Stimulated activated CD8-positive, alpha-beta memory T cell treated with anti-CD3 and anti-CD28 coated beads, Interleukin-2, amount 100 ng/mL, for 1 hour (primary cell): ENCODE measurements around the gene KLF15.

Source experiments
- DNase-seq, 2 donors: peaks; one replicate each; pipeline ENCODE4 v3.0.0-alpha.2; 2020; ENCODE audit warnings: low read depth in 2 of 2

The KLF15 gene

DNA sequence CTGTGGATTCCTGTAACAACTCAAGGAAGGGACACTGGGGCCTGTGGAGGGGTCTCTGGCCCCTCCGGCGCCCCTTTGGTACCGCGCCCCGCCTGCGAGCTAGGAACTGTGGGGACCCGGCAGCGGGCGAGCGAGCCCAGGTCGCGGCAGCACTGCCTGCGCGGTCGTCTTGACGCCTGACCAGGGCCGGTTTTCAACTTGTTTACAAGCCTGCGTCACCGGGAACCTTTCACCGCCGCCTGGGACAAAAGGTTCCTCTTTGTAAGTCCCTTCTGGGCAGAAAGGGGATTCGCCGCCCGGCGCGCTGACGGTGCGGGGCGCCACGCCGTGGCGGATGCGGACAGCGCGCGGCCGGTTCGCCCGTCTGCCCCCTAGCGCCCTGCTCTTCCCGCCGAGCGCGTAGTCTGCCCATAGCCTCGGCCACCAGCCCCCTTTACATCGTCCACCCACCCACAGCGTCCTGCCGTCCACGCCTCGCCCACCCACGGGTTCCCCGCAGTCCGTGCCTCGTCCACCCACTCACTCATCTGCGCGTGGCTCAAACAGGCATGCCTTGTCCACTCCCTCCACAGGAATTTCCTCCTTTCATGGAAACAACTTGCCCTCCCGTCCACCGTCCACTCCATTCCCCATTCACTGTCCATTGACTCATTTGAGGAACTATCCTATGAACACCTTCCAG lies 32.0 kb upstream of the KLF15 start:
- DNase-seq, result no peak

DNA sequence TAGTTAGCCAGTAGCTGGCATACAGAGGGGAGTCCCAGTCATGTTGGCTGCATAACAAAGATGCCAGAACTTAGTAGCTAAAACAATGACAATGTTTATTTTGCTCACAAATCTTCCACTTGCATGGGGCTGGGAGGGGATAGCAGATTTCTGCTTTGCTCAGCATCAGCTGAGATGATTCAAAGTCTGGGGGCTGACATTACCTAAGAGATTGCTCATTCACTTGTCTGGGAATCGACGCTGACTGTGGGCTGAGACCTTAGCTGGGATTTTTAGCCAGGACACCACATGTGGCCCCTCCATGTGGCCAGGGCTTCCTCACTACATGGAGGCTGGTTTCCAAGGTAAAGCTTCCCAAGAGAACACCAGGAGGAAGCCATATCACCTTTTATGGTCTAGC lies 24.8 kb upstream of the KLF15 start:
- no peak for DNase-seq

DNA sequence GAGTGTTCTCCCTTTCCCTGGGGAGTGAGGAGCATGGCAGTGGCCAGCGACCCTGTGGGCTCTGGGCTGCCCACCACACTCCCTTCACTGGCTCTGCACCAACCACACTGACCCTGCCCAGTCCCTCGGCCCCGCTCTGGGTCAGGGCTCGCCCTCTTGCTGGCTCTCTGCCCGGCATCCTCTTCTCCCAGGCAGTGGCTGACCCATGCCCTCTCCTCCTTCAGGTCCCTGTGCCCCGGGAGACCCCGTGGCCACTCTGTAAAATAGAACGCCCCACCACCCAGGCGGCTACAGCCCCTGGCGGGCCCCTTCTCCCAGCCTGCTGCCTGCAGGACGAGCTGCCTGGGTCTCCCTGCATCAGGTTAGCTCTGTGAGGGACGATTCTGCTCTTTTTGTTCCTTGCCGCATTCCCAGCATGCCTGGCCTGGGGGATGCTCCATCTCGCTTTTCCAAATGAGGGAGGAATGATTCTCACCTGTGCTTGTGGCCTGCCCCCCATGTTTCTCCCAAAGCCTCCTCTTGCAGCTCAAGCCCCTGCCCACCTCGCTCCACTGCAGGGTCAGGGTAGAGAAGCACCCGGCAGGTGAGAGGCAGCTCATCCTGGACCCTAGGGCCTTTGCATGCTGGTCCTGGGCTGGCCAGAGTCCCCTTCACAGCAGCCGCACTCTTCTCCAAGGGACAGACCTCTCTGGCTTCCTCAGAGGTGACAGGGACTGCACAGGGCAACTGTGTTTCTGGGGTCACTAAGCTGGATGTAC lies 23.0 kb upstream of the KLF15 start:
- DNase-seq, result no peak

DNA sequence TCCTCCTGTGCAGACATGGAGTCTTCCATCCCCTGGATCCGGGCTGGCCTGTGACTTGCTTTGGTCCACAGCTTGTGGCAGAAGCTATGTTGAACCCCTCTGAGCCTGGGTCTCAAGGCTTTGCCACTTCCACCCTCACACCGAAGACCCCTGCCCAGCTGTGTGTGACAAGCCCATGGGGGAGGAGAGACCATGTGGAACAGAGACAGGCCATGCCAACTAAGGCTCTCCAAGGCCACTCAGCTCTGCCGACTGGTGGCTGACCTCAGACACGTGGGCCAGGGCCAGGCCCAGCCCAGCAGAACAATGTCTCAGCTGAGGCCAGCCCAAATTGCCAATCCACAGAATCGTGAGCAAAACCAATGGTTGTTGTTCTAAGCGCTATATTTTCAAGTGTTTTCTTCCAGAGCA lies 21.1 kb upstream of the KLF15 start:
- no peak for DNase-seq

DNA sequence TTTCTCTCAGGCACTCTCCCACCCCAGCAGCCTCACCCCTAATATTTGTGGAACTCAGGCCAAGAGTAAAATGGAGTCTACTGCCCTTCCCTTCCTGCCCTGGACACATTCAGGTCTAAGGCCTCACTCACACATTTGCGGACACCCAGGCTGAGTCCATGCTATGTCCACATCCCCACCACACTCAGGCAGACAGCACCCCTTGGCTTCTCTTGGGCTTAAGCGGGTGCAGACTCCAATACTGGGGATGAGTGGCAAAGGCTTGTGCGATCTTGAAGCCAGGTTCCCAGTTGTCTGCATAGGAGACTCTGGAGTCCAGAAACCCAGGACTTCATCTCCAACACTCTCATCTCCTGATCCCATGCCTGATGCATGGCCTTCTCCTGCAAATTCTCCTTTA lies 20.0 kb upstream of the KLF15 start:
- no peak for DNase-seq

DNA sequence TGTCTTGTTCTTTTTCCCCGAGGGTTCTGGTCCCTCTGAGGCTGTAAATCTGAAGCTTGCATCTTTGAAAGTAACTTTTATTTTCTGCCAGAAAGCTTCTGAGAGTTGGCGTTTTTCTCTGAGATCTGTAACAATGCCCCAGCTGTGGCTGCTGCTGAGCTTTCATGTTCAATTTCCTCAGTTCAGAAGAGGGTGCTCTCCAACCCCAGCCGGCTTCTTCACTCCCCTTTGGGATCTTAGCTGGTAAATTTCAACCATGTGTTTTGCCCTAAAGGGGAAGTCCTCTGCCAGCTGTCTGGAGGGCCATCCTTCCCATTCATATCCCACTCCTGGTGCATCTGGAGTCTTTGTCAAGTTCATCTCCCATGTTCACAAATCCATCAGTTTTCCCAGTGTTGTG lies 19.2 kb upstream of the KLF15 start:
- no peak for DNase-seq

DNA sequence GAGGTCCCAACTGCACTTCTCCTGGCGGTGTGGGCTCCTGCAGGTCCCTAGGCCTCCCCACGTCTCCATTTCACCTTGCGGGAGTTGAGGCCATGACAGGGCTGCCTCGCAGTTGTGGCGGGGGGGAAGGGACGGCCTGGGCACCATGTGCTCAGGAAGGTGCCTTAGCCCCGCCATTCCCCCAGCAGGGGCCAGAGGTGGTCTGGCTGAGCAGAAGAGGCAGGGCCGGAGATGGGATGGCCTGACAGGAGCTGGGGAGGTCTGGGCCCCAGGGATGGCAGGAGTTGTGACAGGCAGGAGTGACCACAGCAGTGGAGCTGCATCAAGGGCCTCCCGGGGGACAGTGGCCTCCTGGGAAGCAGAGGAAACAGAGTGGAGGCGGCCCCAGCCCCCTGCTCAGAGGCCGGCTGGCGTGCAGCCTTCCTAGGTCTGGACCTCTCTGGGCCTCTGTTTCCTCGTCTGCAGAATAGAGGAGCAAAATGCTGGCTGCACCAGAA lies 18.7 kb upstream of the KLF15 start:
- no peak for DNase-seq

DNA sequence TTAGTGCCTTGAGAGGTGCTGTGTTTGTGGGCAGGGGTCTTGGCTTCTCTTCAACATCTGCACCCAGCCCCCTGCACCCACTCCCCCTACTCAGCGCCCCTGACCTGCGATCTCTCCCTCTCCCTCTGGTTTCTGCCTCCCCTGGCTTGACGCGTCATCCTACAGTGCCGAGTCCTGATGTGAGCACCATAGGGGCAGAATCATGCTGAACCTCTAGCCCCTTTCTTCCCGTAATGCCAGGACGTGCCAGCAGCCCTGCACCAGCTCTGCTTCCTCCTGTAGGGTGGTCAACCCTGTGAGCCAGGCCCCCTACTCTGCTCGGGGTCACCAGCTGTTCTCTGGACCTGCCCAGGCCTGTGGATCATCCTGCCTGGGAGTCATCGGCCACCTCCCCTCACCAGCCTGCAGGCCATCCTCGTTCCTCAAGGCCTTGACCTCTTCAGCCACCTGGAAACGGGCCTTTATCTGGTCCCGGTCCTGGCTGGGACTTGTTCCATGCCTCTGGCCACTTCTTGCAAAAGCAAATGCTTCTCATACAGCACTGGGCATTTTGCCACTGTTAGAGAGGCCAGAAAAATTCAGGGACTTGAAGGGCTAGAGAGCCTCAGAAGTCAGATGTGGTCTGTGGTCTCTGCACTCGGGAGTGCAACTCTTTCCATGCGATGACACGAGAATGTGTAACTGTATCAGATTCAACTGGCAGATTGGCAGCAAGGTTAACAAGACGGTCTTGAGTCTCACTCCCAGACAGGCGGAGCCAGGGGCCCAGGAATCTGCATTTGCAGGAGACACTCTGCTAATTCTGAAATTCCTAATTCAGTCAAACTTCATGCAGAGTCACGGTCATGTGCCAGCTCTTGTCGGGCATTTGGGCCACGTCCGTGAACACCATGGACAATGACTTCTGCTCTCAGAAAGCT lies 16.7 kb upstream of the KLF15 start:
- DNase-seq, result no peak

DNA sequence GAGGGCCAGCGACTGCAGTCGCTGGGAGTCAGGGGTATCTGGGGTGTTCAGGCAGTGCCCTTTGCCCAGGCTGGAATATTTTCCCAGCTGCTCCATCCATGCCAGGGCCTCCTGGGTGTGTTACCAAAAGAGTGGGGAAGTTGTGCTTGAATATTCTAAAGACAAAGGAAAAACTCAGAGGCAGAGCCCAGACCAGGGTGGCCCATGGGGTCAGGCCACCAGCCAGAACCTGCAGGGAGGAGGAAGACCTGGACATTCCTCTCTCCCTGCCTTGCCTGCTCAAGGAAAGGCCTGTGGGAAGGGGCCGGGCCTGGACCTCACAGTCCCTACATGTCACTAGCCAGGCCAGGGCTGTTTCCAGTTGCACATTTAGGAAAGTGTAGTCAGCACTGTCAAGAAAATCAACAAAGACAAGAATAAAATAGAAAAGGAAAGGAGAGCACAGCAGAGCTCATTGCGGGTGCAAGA lies 16.0 kb upstream of the KLF15 start:
- no peak for DNase-seq

DNA sequence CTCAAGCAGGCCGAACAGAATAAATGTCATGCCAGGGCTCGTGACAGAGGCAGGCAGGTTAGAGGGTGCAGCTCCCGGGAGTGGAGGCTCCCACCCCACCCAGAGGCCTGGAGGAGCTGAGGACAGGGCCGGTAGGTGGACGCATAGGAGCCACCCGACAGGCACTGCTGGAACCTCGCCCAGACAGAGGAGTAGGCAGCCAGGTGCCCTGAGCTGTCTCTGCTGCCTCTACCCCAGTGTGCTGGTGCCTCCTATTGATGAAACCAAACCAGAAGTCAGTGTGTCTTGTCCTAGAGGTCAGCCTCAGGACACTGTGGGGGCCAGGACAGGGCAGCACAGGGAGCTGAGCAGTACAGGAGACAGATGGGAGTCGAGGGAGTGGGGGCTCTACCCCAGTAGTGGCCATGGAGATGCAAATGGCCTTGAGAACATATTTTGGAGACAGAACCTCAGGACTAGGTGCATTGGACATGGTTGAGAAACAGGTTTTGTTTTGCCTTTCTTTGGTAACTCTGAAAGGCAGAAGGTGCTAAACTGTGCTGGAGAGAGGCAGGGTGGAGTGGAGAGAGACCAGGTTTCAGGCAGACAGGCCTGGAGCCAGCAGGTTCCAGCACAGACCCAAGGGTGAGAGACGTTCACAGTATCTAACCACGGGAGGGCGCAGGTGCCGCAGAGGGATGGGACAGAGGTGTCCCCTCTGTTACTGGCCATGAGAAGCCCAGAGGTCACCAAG lies 15.4 kb upstream of the KLF15 start:
- no peak for DNase-seq

DNA sequence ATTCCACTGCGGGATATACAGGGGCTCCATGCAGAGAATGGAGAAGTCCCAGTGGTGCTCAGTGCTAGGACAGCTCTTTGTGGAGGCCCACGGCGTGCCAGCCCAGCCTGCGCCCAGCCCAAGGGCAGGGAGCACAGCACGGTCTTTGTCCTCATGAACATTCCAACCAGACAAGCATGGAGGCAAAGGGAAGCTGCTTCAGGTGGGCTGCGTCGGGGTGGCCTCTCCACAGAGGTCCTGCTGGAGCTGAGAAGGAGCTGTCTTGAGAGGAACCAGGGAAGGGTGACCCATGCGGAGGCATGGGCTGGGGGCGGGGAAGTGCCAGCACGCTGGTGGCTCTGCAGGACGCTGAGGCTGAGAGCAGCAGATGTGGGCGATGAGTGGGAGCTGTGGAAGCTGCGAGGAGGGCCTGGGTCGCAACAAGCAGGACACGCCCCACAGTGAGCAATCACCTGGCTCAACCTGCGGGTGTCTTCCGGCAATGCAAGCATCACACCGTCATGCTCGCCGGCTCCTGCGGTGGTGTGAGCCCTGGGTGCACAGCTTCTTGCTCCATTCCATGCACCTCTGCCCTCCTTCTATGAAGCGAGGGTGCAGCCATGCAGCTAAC lies 14.0 kb upstream of the KLF15 start:
- no peak for DNase-seq

DNA sequence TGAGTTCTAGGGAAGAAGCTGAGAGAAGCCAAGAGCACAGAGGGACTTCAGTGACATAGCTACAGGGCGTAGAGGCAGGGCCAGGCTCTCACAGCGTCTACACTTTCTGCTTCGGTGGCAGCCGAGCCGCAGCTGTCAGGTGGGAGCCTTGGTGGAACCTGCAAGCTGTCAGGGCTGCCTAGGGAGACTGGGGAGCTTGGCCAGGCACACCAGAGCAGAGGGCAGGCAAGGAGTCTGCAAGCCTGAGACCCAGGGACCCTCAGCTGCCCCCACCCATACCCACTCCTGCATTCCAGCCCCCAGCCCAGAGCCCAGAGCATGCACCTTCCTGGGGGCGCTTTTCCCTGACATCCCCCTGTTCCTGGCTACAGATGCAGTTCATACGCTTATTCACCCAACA lies 13.4 kb upstream of the KLF15 start:
- DNase-seq, result no peak

DNA sequence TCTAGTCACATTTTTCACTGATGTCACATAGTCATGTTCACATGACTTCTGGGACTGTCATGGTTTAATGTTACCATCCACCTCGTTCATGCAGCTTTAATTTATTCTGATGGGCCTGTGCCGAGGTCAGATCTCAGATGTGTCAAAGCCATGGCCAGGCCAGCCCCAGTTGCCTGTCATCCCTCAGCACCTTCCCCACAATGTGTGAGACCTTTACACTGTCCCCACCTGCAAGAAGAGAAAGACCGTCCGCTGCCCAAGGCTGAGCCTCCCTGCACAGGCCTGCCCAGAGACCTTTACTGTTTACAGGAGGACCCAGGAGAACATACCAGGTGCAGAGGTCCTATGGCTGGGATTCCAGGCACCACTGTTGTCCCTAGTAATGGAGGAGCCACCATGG lies 12.8 kb upstream of the KLF15 start:
- no peak for DNase-seq

DNA sequence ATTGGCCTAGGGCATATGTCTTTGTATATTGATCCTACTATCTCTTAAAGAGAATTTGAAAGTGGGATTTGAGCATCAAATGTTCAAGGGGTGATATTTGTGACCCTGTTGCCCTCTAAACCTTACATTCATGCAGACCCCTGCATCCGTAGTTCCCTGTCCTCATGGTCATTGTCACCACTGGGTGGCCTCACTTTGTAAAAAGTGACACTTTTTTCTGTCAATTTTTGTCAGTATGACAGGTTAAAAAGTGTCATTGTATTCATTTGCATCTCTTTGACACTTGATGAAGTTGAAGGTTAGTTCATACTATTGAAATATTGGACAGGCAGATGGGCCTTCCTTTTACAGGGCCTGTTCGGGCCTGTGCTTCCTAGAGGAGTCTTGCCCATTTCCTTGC lies 12.3 kb upstream of the KLF15 start:
- DNase-seq, result no peak

DNA sequence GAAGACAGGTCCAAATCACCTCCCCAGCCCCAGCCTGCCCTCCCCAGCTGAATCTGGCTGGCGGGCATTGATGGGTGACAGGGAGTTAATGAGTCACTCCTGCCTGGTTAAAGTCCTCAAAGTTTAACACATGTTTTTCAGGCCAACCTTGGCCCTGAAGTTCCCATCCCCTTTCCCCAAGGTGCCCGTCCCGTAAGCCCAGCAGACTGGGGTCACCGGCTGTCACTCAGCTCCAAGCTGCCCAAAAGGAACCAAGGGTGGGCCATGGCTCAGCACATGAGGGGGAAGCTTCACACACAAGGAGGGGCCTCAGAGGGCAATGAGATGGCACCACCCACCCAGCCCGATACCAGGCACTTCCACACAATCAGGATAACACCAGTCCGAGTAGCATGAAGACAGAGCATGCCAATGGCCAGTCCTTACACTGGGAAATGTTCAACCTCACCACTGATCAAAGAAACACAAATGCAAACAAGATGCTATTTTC lies 10.2 kb upstream of the KLF15 start:
- DNase-seq, result no peak

DNA sequence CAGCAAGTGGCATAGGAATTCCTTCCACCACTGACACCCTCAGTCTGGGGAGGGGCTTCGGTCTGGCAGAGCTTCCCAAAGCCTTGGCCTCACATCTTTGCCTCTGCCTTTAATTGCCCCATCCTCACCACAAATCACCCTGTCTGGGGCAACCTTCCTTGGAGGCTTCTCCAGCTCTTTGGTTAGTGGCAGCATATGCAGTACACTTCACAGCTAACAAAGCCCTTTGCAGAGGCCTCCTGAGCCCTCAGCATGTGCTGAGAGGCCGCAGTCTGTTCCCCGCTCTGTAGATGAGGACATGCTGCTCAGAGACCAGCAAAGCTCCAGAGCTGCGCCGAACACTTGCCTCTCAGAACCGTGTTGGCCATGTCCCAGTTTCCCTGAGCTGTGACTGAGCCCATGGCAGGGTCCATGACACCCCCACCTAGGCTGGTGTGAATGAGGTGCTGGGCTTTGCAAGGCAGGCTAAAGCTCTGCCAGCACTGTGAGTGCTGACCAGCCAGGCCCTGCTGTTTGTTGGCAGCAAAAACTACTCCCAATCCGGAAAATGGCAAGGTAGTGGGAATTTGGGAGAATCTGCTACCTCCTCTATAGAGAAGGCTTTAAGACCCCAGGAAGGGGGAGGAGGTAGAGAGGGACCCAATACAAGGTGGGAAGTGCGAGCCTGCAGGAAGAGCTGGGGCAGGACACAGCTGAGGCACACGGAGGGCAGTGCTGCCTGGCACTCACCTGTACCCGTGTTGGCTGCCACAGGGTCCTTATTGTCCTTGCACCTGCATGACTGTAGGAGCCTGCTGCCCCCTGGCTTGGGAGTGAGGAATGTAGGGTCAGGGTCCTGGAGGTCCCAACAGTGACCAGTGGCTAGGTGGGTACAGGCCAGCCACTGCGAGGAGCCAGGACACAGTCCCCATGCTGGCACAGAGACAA lies 8.4 kb upstream of the KLF15 start:
- no peak for DNase-seq

DNA sequence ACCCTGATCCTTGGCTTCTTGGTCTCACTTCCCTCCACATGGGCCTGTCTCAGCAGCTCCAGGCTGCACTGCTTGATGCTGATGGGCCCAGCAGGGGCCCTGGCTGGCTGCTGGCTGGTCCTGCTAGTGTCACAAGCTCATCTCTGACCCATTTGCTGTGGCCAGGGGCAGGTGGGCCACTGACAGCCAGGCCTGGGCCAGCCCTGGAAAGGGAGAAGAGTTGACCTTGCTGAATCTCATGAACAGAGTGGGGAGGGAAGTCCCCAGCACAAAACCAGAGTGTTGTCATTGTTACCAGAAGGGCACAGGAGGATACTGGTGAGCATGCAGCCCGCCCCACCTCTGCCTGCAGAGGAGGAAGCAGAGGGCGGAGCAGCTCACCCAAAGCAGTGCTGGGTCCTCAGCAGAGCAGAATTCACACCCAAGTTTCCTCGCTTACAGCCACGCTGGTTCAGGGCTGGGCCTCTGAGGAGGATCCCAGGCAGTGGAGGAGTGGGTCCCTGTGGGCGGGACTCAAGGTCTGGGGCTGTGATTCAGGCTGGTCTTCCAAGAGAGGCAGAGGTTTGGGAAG lies 7.6 kb upstream of the KLF15 start:
- no peak for DNase-seq

DNA sequence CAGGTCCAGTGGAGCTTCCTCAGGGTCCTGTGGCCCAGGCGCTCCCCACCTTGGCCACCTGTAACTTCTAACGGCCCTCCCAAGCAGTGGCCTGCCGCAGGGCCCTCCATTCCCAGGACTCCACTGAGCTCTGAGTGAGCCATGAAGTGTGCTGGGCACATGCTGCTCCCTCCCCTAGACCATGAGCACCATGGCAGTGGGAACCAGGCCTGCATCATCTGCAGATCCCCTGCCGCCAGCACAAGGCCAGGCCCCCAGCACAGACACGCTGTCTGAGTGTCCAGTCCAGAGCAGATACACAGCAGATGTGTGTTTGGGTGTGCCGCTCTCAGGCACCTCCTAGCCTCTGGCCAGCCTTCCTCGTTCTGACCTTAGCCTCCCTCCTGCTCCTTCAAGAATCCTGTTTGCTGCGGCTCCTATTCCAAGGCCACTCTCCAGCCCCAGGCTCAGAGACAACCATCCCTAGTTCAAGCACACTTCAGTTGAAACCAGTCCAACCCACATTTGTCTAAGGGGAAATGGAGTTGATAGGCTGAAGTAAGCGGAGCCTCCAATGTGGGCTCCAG lies 7.0 kb upstream of the KLF15 start:
- DNase-seq, result no peak

DNA sequence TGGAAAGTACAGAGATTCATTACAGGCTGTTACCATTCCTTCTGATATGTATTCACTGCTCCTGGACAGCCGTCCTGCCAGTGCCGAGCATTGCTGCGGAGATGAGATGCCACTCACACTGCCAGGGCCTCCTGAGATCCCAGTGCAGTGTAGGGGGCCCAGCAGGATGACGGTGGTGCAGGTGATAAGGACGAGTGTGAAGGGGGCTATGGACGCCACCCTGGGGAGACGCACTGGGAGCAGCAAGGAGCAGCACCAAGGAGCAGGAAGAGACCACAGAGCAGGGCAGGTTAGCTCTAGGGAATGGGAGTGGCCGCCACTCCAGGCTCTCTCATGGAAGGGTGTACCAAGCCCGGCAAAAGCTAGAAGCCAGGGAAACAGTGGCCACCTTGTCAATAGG lies 4.0 kb upstream of the KLF15 start:
- no peak for DNase-seq
